H1 (cell line): ENCODE measurements around the gene GPR52. TPM values are rescaled to one million over a fixed set of nuclear protein-coding genes. Genes with fewer than 3 reads are reported as not detected.

Source experiments
- CTCF ChIA-PET: fragments of 300-600 bp; sonication (Branson Sonifier 250); formaldehyde crosslinking; loops from one replicate; lab custom pipeline; 2021; ENCODE audit not compliant: partially characterized antibody; lab: Charles Lee
- POLR2A ChIA-PET: fragments of 300-600 bp; sonication (Branson Sonifier 250); formaldehyde crosslinking; loops from one replicate; lab custom pipeline; 2021; ENCODE audit warnings: inconsistent platforms; ENCODE audit not compliant: partially characterized antibody; lab: Charles Lee
- DNase-seq, 2 experiments: peaks; one replicate each; pipeline versions ENCODE4 v3.0.0 to v3.0.0-alpha.2; 2010 to 2022; ENCODE audit warnings: low spot score in 2 of 2, low read depth in 1 of 2, mixed read lengths in 1 of 2
- FAIRE-seq: peaks from 2 replicates; lab custom pipeline; 2011; peaks lifted over from hg19 to GRCh38; lab: Jason Lieb, UNC
- H2AFZ ChIP-seq: 2 replicates; pipeline ENCODE4 v1.8.1; 2012; ENCODE audit warnings: low read length, inconsistent platforms
- H2AK5ac ChIP-seq: 2 replicates; pipeline ENCODE4 v1.6.1; 2013; ENCODE audit warnings: low read depth, low read length
- H2BK120ac ChIP-seq: replicated peaks from 2 replicates; pipeline ENCODE3; 2013; ENCODE audit warnings: low read depth, low read length, inconsistent platforms
- H2BK12ac ChIP-seq: 2 replicates; pipeline ENCODE4 v1.6.1; 2013; ENCODE audit warnings: low read depth, low read length
- H2BK15ac ChIP-seq: 2 replicates; pipeline ENCODE4 v1.6.1; 2013; ENCODE audit warnings: low read length
- H2BK20ac ChIP-seq: 2 replicates; pipeline ENCODE4 v1.6.1; 2013; ENCODE audit warnings: low read length
- H2BK5ac ChIP-seq: 2 replicates; pipeline ENCODE4 v1.6.1; 2013; ENCODE audit warnings: low read depth, low read length
- H3K14ac ChIP-seq: 2 replicates; pipeline ENCODE4 v1.6.1; 2013; ENCODE audit warnings: inconsistent platforms; ENCODE audit not compliant: insufficient read length
- H3K18ac ChIP-seq: 2 replicates; pipeline ENCODE4 v1.6.1; 2013; ENCODE audit warnings: low read length; ENCODE audit errors: extremely low read depth
- H3K23ac ChIP-seq: 2 replicates; pipeline ENCODE4 v1.6.1; 2013; ENCODE audit warnings: inconsistent platforms; ENCODE audit not compliant: insufficient read length
- H3K23me2 ChIP-seq: 2 replicates; pipeline ENCODE4 v1.6.1; 2013; ENCODE audit warnings: low read depth, low read length
- H3K27ac ChIP-seq: 2 replicates; pipeline ENCODE4 v1.6.1; 2011; ENCODE audit warnings: low read depth, low read length, inconsistent platforms
- H3K27me3 ChIP-seq, 4 experiments: replicated peaks in 1 of 4; 1 replicate in 1 of 4; 2 replicates in 3 of 4; pipeline versions ENCODE4 v1.6.1 to v1.8.1; 2011 to 2013; ENCODE audit warnings: low read length in 3 of 4, mild to moderate bottlenecking in 3 of 4, inconsistent platforms in 2 of 4, mixed read lengths in 2 of 4, moderate library complexity in 1 of 4; ENCODE audit not compliant: control insufficient read depth in 3 of 4, insufficient read depth in 3 of 4; ENCODE audit errors: extremely low read depth in 1 of 4
- H3K36me3 ChIP-seq, 4 experiments: 2 replicates each; pipeline versions ENCODE4 v1.6.1 to v1.8.1; 2011 to 2013; ENCODE audit warnings: mild to moderate bottlenecking in 4 of 4, low read length in 3 of 4, moderate library complexity in 2 of 4, control low read depth in 1 of 4, inconsistent platforms in 1 of 4; ENCODE audit not compliant: insufficient read depth in 4 of 4, control insufficient read depth in 2 of 4
- H3K4ac ChIP-seq: replicated peaks from 2 replicates; pipeline ENCODE3; 2013; ENCODE audit warnings: low read length, low read depth, mixed read lengths, inconsistent platforms; ENCODE audit not compliant: insufficient read length
- H3K4me1 ChIP-seq, 4 experiments: replicated peaks in 1 of 4; 1 replicate in 1 of 4; 2 replicates in 3 of 4; pipeline versions ENCODE4 v1.6.1 to v1.8.1; 2011 to 2013; ENCODE audit warnings: low read length in 3 of 4, inconsistent platforms in 2 of 4, mixed read lengths in 1 of 4; ENCODE audit not compliant: insufficient read depth in 4 of 4, control insufficient read depth in 3 of 4
- H3K4me2 ChIP-seq, 2 experiments: 2 replicates each; pipeline versions ENCODE4 v1.6.1 to v1.8.1; 2011 to 2013; ENCODE audit warnings: low read depth in 2 of 2, low read length in 2 of 2, control low read depth in 1 of 2, inconsistent platforms in 1 of 2, mild to moderate bottlenecking in 1 of 2; ENCODE audit not compliant: insufficient read depth in 1 of 2
- H3K4me3 ChIP-seq, 4 experiments: fragments of 200-600, 300-600 bp in 1 of 4; sonication (generic), shearing (Covaris generic), sonication (Bioruptor Twin) in 1 of 4; 2 replicates each; pipeline versions ENCODE4 v1.5.1 to v1.8.1; 2011 to 2016; ENCODE audit warnings: low read length in 4 of 4, low read depth in 3 of 4, control low read depth in 2 of 4, inconsistent platforms in 2 of 4, mild to moderate bottlenecking in 2 of 4, mixed read lengths in 1 of 4, moderate library complexity in 1 of 4; ENCODE audit not compliant: insufficient read depth in 2 of 4; ENCODE audit errors: extremely low read depth in 1 of 4
- H3K56ac ChIP-seq: replicated peaks from 2 replicates; pipeline ENCODE3; 2013; ENCODE audit warnings: low read depth, mild to moderate bottlenecking, mixed read lengths, low read length, inconsistent platforms; ENCODE audit not compliant: insufficient read length
- H3K79me1 ChIP-seq: 2 replicates; pipeline ENCODE4 v1.6.1; 2013; ENCODE audit warnings: low read depth, low read length, control low read depth
- H3K79me2 ChIP-seq, 2 experiments: 2 replicates each; pipeline versions ENCODE4 v1.6.1 to v1.8.1; 2012 to 2013; ENCODE audit warnings: low read length in 2 of 2, mild to moderate bottlenecking in 2 of 2, inconsistent platforms in 1 of 2; ENCODE audit not compliant: insufficient read depth in 2 of 2, control insufficient read depth in 1 of 2
- H3K9ac ChIP-seq, 4 experiments: replicated peaks in 1 of 4; 1 replicate in 1 of 4; 2 replicates in 3 of 4; pipeline versions ENCODE4 v1.6.1 to v1.8.1; 2011 to 2013; ENCODE audit warnings: low read depth in 3 of 4, low read length in 3 of 4, control low read depth in 2 of 4, mild to moderate bottlenecking in 2 of 4, moderate library complexity in 2 of 4, inconsistent platforms in 1 of 4; ENCODE audit errors: extremely low read depth in 1 of 4
- H3K9me3 ChIP-seq, 2 experiments: 2 replicates each; pipeline versions ENCODE4 v1.6.1 to v1.8.1; 2012 to 2013; ENCODE audit warnings: mild to moderate bottlenecking in 2 of 2, moderate library complexity in 2 of 2, control low read depth in 1 of 2, inconsistent platforms in 1 of 2, low read depth in 1 of 2, low read length in 1 of 2, mixed read lengths in 1 of 2; ENCODE audit not compliant: insufficient read depth in 2 of 2
- H4K20me1 ChIP-seq, 2 experiments: replicated peaks in 1 of 2; 2 replicates each; pipeline versions ENCODE3 to v1.8.1; 2011 to 2013; ENCODE audit warnings: inconsistent platforms in 2 of 2, low read length in 2 of 2, mild to moderate bottlenecking in 1 of 2; ENCODE audit not compliant: insufficient read depth in 2 of 2, control insufficient read depth in 1 of 2
- H4K5ac ChIP-seq: 2 replicates; pipeline ENCODE4 v1.6.1; 2013; ENCODE audit warnings: low read length, low read depth, mixed read lengths, inconsistent platforms; ENCODE audit not compliant: insufficient read length
- H4K8ac ChIP-seq: 2 replicates; pipeline ENCODE4 v1.8.0; 2013; ENCODE audit warnings: mild to moderate bottlenecking, moderate library complexity, low read length, inconsistent platforms; ENCODE audit not compliant: insufficient read depth; ENCODE audit errors: extremely low read depth
- H4K91ac ChIP-seq: replicated peaks from 2 replicates; pipeline ENCODE3; 2013; ENCODE audit warnings: low read length, mixed read lengths, inconsistent platforms; ENCODE audit not compliant: insufficient read length
- CREB1 ChIP-seq: IDR thresholded peaks from 2 replicates; pipeline ENCODE4 v1.6.1; 2012; ENCODE audit warnings: inconsistent platforms
- MAFK ChIP-seq: IDR thresholded peaks from 2 replicates; pipeline ENCODE4 v1.6.1; 2012; ENCODE audit warnings: low read depth, mild to moderate bottlenecking, improper control_type of control experiment, low read length
- NRF1 ChIP-seq: IDR thresholded peaks from 2 replicates; pipeline ENCODE4 v1.6.1; 2011; ENCODE audit warnings: mild to moderate bottlenecking, low read depth, low read length, improper control_type of control experiment
- TAF7 ChIP-seq: optimal IDR thresholded peaks from 2 replicates; pipeline ENCODE3; 2011; ENCODE audit warnings: low read depth, mild to moderate bottlenecking, inconsistent platforms, low read length, moderate library complexity, borderline replicate concordance
- YY1 ChIP-seq: IDR thresholded peaks from 2 replicates; pipeline ENCODE4 v1.6.1; 2011; ENCODE audit warnings: low read depth, mild to moderate bottlenecking, low read length
- WGBS, 2 experiments: shearing (Covaris generic) in 1 of 2; methylation state at CpG; one replicate each; pipeline versions ENCODE4 v1.1.6 to v1.1.7; 2013 to 2015; ENCODE audit warnings: low lambda C conversion rate in 2 of 2, mixed read lengths in 2 of 2, inconsistent platforms in 1 of 2, low coverage in 1 of 2, missing lambda C conversion rate in 1 of 2; ENCODE audit not compliant: insufficient replicate concordance in 2 of 2, insufficient coverage in 1 of 2, insufficient read length in 1 of 2; ENCODE audit errors: extremely low coverage in 1 of 2, missing lambda C conversion rate in 1 of 2; 5-methylcytosine and 5-hydroxymethylcytosine counted together
- polyA plus RNA-seq, 7 experiments: library from polyadenylated mRNA; depleted of rRNA in 3 of 7; stranded (reverse) in 5 of 7; unstranded in 2 of 7; fragments of >200 nt in 5 of 7; fragments of 200-250 nt in 2 of 7; gene quantifications; 1 replicate in 5 of 7; 2 replicates in 1 of 7; 4 replicates in 1 of 7; pipeline versions ENCODE4 v1.2.1 to v1.2.3, GENCODE V29; 2011 to 2013; ENCODE audit warnings: missing spikeins in 2 of 7, mixed read lengths in 2 of 7
- total RNA-seq: library from RNA; stranded (reverse); fragmentation: NEBNext Ultra II Directional; extraction: Animal tissue kit (Norgen Biotek cat#: 25700); gene quantifications from 2 replicates; pipeline ENCODE4 v1.2.1, GENCODE V29; 2021
- TF ChIP-seq, protein P1 (sequence below): IDR thresholded peaks from 2 replicates; pipeline ENCODE4 v1.6.1; 2012; ENCODE audit warnings: inconsistent platforms

GPR52 gene
- total and polyA plus RNA-seq, 2 of the 8 experiments (the other 6 are each of a cell fraction or from before 2014, with no cell fraction given) = 0.24 to 0.63 TPM

DNA sequence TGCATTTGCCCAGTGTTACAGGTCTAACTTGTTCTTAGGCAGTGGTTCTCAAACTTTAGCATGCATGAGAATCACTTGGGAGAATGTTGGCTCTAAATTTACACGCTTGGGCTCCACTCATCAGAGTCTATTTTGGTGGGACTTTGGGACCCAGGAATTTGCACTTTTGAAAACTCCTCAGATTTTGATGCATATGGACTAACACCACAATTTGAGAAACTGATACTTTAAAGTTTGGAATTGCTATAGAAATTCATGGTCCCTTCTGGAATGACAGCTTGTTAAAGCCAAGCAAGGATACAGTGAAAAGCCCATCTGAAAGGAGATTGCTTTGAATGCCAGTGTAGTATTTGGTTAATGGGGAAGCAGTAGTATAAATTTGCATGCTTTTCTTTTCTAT lies 31.5 kb downstream of the GPR52 start:
- FAIRE-seq = no peak
- WGBS, 2 experiments = 94% methylated on average over 1 of the region's 1 CpG; no CpG with 5 or more reads in 1 of the 2 experiments

More for the DNA sequence above, 31.5 kb downstream of the GPR52 start:
- no peak overlapping the region for H2AK5ac ChIP-seq
- no peaks in the 10 kb centered on the region for H3K79me2 ChIP-seq
- H2AFZ ChIP-seq = no peak overlapping the region
- no peak overlapping the region for H2BK120ac ChIP-seq
- H3K9me3 ChIP-seq = no peaks in the 10 kb centered on the region
- no peaks in the 10 kb centered on the region for H4K20me1 ChIP-seq
- no peak overlapping the region for H3K27ac ChIP-seq
- no peak overlapping the region for H2BK12ac ChIP-seq
- H3K23ac ChIP-seq = no peak overlapping the region
- DNase-seq = no peak
- no peak overlapping the region for H3K4me2 ChIP-seq
- H3K36me3 ChIP-seq = no peaks in the 10 kb centered on the region
- H3K79me1 ChIP-seq = no peaks in the 10 kb centered on the region
- H2BK5ac ChIP-seq = no peak overlapping the region
- POLR2A ChIA-PET = no interaction called here
- TF ChIP-seq MAFK = no peak
- no peak for TF ChIP-seq YY1
- TF ChIP-seq, protein P1, sequence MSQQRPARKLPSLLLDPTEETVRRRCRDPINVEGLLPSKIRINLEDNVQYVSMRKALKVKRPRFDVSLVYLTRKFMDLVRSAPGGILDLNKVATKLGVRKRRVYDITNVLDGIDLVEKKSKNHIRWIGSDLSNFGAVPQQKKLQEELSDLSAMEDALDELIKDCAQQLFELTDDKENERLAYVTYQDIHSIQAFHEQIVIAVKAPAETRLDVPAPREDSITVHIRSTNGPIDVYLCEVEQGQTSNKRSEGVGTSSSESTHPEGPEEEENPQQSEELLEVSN = no peak
- TF ChIP-seq TAF7 = no peak
- no peak for TF ChIP-seq NRF1
- TF ChIP-seq CREB1 = no peak
- H3K23me2 ChIP-seq = no peaks in the 10 kb centered on the region
- no peak overlapping the region for H3K56ac ChIP-seq
- no peak overlapping the region for H3K9ac ChIP-seq
- H2BK15ac ChIP-seq = no peak overlapping the region
- H3K18ac ChIP-seq = no peak overlapping the region
- no peak overlapping the region for H3K14ac ChIP-seq
- H3K27me3 ChIP-seq = no peaks in the 10 kb centered on the region
- H2BK20ac ChIP-seq = no peak overlapping the region
- no peak overlapping the region for H3K4me3 ChIP-seq
- no peak overlapping the region for H4K8ac ChIP-seq
- no peak overlapping the region for H4K91ac ChIP-seq
- H3K4me1 ChIP-seq = no peaks in the 10 kb centered on the region
- H3K4ac ChIP-seq = no peak overlapping the region
- no peak overlapping the region for H4K5ac ChIP-seq
- CTCF ChIA-PET = interaction anchor here (0.7 kb wide), 1 partner anchor 266 kb away, joined by 3 read pairs; no protein-coding TSS in a partner anchor
